Melanocyte of skin (primary cell): Measurements from ENCODE around the gene ACMSD. TPM values are rescaled to one million over a fixed set of nuclear protein-coding genes. Genes with fewer than 3 reads are reported as not detected.

Experiments
- small RNA-seq, 2 donors: library from RNA; depleted of rRNA; stranded (forward); fragments of <200 nt; gene quantifications; one replicate each; pipeline ENCODE3, GENCODE V24; 2012
- total RNA-seq, 2 donors: library from RNA; depleted of rRNA; stranded (reverse); fragments of >200 nt; gene quantifications; 2 replicates each; pipeline ENCODE4 v1.2.3, GENCODE V29; 2012

The ACMSD gene
- total RNA-seq = not detected

GRCh38 chr2:134838143-134838620 is at the start of gene ACMSD:
Gene ACMSD (plus strand): TSS chr2:134838616. CDS start chr2:134838683, 67 bp downstream.

GRCh38 chr2:134918526-134919340 is 80.3 kb downstream of the ACMSD start, which contains the start of gene CCNT2:
Gene CCNT2 (plus strand): TSS chr2:134918822. CDS start chr2:134918855, 33 bp downstream.

Small RNAs within 50 kb of the gene (small RNA-seq; reads per million reads assigned to genes)
- gene AC110620.1 (0 reads per million in 2 donors), gene MIR5590 (0 reads per million in 2 donors)

Other genes with a start within 250 kb of the ACMSD start
- not detected for gene TMEM163, start 119.6 kb upstream of the ACMSD start, total RNA-seq
- gene CCNT2, start 80.2 kb downstream of the ACMSD start, total RNA-seq = 10 to 100 TPM; 24.0 to 24.1 TPM
- gene MAP3K19, start 208.8 kb downstream of the ACMSD start, total RNA-seq = not detected
- 10 to 100 TPM; 53.6 to 63.0 TPM for gene RAB3GAP1, start 213.7 kb downstream of the ACMSD start, total RNA-seq